Loucy (cell line): ENCODE data around the gene MYD88.

Source experiments
- H2AFZ ChIP-seq: fragments of 200-600 bp; sonication (generic); 2 replicates; pipeline ENCODE4 v1.6.0; 2016; ENCODE audit warnings: antibody characterized with exemption, mild to moderate bottlenecking, low read length, moderate library complexity
- H3F3A ChIP-seq: fragments of 200-600 bp; 2 replicates; pipeline ENCODE4 v1.6.0; 2016; ENCODE audit warnings: antibody characterized with exemption, low read depth, mild to moderate bottlenecking
- H3K27me3 ChIP-seq: fragments of 200-600 bp; sonication (generic); 2 replicates; pipeline ENCODE4 v1.6.1; 2014; ENCODE audit warnings: low read length, mild to moderate bottlenecking; ENCODE audit not compliant: insufficient read depth, poor library complexity, severe bottlenecking
- H3K36me3 ChIP-seq: fragments of 200-600 bp; sonication (generic); 2 replicates; pipeline ENCODE4 v1.6.1; 2016; ENCODE audit warnings: low read length; ENCODE audit not compliant: insufficient read depth
- H3K4me1 ChIP-seq: fragments of 200-600 bp; sonication (generic); 2 replicates; pipeline ENCODE4 v1.5.1; 2014; ENCODE audit warnings: low read length, mild to moderate bottlenecking; ENCODE audit not compliant: insufficient read depth, poor library complexity, severe bottlenecking
- H3K4me2 ChIP-seq: fragments of 200-600 bp; sonication (generic); 2 replicates; pipeline ENCODE4 v1.6.0; 2014; ENCODE audit warnings: antibody characterized with exemption, low read length, low read depth, mild to moderate bottlenecking; ENCODE audit not compliant: poor library complexity, severe bottlenecking
- H3K4me3 ChIP-seq: fragments of 200-600 bp; sonication (generic); 2 replicates; pipeline ENCODE4 v1.5.1; 2014; ENCODE audit warnings: low read length, mild to moderate bottlenecking, mixed read lengths; ENCODE audit not compliant: poor library complexity, severe bottlenecking
- H3K79me2 ChIP-seq: fragments of 200-600 bp; sonication (generic); 2 replicates; pipeline ENCODE4 v1.6.1; 2014; ENCODE audit warnings: low read length; ENCODE audit not compliant: insufficient read depth
- H3K9ac ChIP-seq: fragments of 200-600 bp; sonication (generic); 2 replicates; pipeline ENCODE4 v1.6.0; 2014; ENCODE audit warnings: mild to moderate bottlenecking, low read depth, low read length, moderate library complexity; ENCODE audit not compliant: poor library complexity, severe bottlenecking
- H3K9me2 ChIP-seq: fragments of 200-600 bp; sonication (generic); replicated peaks from 2 replicates; pipeline ENCODE4 v1.6.1; 2016; ENCODE audit warnings: low read depth, low read length, mixed read lengths
- H3K9me3 ChIP-seq: fragments of 200-600 bp; sonication (generic); 2 replicates; pipeline ENCODE4 v1.6.1; 2014; ENCODE audit warnings: mild to moderate bottlenecking, antibody characterized with exemption, low read length, low read depth; ENCODE audit not compliant: insufficient read depth
- H4K20me1 ChIP-seq: fragments of 200-600 bp; sonication (generic); 2 replicates; pipeline ENCODE4 v1.6.0; 2014; ENCODE audit warnings: antibody characterized with exemption, low read length, mild to moderate bottlenecking; ENCODE audit not compliant: insufficient read depth, poor library complexity, severe bottlenecking
- EZH2phosphoT487 ChIP-seq: fragments of 200-600 bp; IDR thresholded peaks from 2 replicates; pipeline ENCODE4 v1.6.1; 2018; ENCODE audit warnings: antibody characterized with exemption, mild to moderate bottlenecking, moderate library complexity, borderline replicate concordance
- TF ChIP-seq, protein P1 (sequence below): fragments of 200-600 bp; sonication (generic); conservative IDR thresholded peaks from 2 replicates; pipeline ENCODE4 v1.5.1; 2014; ENCODE audit warnings: mild to moderate bottlenecking, antibody characterized with exemption, low read length

The MYD88 gene

DNA sequence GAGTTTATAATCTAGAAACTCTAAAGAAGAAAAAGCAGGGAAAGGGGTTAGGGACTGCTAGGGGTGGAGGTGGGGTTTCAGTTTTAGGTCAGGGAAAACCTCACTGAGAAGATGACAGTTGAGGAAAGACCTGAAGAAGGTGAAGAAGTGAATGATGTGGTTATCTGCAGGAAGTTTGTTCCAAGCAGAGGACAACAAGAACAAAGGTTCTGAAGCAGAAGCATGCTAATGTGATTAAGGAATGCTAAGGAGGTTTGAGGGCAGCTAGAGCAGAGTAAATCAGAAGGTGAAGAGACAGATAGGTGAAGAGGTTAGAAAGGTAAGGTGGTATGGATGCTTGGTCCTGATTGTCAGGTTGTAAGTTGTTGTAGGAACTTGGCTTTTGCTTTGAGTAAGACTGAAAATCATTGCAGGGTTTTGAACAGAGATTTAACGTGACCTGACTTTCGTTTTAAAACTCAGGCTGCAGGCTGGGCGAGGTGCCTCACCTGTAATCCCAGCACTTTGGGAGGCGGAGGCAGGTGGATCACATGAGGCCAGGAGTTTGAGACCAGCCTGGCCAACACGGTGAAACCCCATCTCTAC lies 35.5 kb downstream of the MYD88 start:
- Histone ChIP-seq H3K4me1 (peaks cover 58% of the 10 kb centered on the region), H3K9me2 (no peaks in the 10 kb centered on the region), H3K9ac (no peak overlapping the region), H4K20me1 (peaks cover 81% of the 10 kb centered on the region), H3K36me3 (peaks cover 2% of the 10 kb centered on the region; the same call in 1 of the 2 replicates), H3K9me3 (no peaks in the 10 kb centered on the region), H3K4me2 (peak overlapping the region; percentile 98), H3K79me2 (peaks cover 98% of the 10 kb centered on the region), H3F3A (no peaks in the 10 kb centered on the region), H3K27me3 (no peaks in the 10 kb centered on the region), H2AFZ (no peak overlapping the region), H3K4me3 (peak overlapping the region; percentile 42)
- no peak for TF ChIP-seq EZH2phosphoT487
- TF ChIP-seq, protein P1, sequence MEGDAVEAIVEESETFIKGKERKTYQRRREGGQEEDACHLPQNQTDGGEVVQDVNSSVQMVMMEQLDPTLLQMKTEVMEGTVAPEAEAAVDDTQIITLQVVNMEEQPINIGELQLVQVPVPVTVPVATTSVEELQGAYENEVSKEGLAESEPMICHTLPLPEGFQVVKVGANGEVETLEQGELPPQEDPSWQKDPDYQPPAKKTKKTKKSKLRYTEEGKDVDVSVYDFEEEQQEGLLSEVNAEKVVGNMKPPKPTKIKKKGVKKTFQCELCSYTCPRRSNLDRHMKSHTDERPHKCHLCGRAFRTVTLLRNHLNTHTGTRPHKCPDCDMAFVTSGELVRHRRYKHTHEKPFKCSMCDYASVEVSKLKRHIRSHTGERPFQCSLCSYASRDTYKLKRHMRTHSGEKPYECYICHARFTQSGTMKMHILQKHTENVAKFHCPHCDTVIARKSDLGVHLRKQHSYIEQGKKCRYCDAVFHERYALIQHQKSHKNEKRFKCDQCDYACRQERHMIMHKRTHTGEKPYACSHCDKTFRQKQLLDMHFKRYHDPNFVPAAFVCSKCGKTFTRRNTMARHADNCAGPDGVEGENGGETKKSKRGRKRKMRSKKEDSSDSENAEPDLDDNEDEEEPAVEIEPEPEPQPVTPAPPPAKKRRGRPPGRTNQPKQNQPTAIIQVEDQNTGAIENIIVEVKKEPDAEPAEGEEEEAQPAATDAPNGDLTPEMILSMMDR = no peak

DNA sequence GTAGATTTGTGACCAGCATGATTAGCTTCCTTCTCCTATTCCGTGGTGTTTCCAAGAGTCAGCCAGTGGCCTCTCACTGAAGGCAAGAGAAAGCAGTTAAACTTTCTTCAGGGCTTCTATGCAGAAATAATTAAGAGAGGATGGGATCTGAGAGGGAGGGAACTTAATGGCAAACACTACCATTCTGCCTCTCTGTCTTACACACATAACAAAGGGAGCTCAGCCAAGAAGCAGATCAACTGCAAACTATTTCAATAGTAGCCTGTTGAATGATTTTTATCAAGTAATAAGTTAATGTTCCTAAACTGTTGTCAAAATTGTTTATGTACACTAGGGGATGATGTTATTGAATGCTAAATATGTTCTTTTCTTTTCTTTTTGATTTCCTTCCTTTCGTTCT lies 38.7 kb downstream of the MYD88 start:
- no peaks in the 10 kb centered on the region for H3F3A ChIP-seq
- H3K4me1 ChIP-seq = peaks cover 28% of the 10 kb centered on the region
- no peaks in the 10 kb centered on the region for H3K9me2 ChIP-seq
- no peaks in the 10 kb centered on the region for H3K9me3 ChIP-seq
- H3K4me3 ChIP-seq = no peak overlapping the region
- no peak overlapping the region for H3K9ac ChIP-seq
- no peak overlapping the region for H2AFZ ChIP-seq
- H3K27me3 ChIP-seq = no peaks in the 10 kb centered on the region
- TF ChIP-seq, protein P1 = no peak
- TF ChIP-seq EZH2phosphoT487 = no peak
- peaks cover 99% of the 10 kb centered on the region for H3K79me2 ChIP-seq
- H3K36me3 ChIP-seq = peaks cover 16% of the 10 kb centered on the region; the same call in 1 of the 2 replicates
- no peak overlapping the region for H3K4me2 ChIP-seq
- H4K20me1 ChIP-seq = peaks cover 55% of the 10 kb centered on the region

DNA sequence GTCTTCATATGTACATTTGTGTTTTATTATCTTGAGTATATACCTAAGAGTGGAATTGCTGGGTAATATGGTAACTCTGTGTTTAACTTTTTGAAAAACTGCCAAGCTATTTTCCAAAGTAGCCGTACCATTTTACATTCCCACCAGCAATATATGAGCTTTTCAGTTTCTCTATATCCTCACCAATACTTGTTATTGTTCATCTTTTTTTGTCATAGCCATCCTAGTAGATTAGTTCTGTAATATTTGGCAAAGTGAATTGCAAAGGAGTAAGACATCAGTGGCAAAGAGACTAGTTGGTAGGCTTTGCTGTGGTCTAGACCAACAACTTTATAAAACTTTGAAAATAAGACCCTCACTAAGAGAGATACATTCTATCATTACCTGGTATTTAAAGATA lies 48.3 kb downstream of the MYD88 start:
- H3F3A ChIP-seq = no peaks in the 10 kb centered on the region
- no peak overlapping the region for H3K9ac ChIP-seq
- peaks cover 12% of the 10 kb centered on the region; the same call in 1 of the 2 replicates for H3K79me2 ChIP-seq

More for the DNA sequence above, 48.3 kb downstream of the MYD88 start:
- Histone ChIP-seq H3K36me3 (peaks cover 74% of the 10 kb centered on the region), H3K9me3 (peaks cover 5% of the 10 kb centered on the region; the same call in 1 of the 2 replicates), H3K4me2 (no peak overlapping the region), H4K20me1 (no peaks in the 10 kb centered on the region), H3K27me3 (no peaks in the 10 kb centered on the region), H3K4me1 (no peaks in the 10 kb centered on the region), H3K9me2 (no peaks in the 10 kb centered on the region), H2AFZ (no peak overlapping the region), H3K4me3 (no peak overlapping the region)
- TF ChIP-seq, protein P1 = no peak
- no peak for TF ChIP-seq EZH2phosphoT487
